Measurements from ENCODE around the gene CNMD. TPM values are rescaled to one million over a fixed set of nuclear protein-coding genes. Genes with fewer than 3 reads are reported as not detected.

The CNMD gene
- not detected in 2 replicates for total RNA-seq (2014; rRNA removed; shearing (Covaris generic))

GRCh38 chr13:52739468-52740071 lies at the start of gene CNMD:
TSS of gene CNMD (minus strand) at chr13:52739820. CDS start at chr13:52739701, 119 bp downstream.
- DNase-seq (ENCODE audit: low read depth) = no peak

- DNase-seq (ENCODE audit: low read depth) = no peak
Measured at GRCh38 chr13:52788011-52788410, 48.4 kb upstream of the CNMD start.

GRCh38 chr13:52787235-52787634 lies 47.6 kb upstream of the CNMD start:
- DNase-seq (ENCODE audit: low read depth) = no peak

GRCh38 chr13:52786766-52787165 lies 47.1 kb upstream of the CNMD start:
- DNase-seq (ENCODE audit: low read depth) = peak; percentile 33

GRCh38 chr13:52785739-52786138 lies 46.1 kb upstream of the CNMD start:
- no peak for DNase-seq (ENCODE audit: low read depth)

GRCh38 chr13:52784591-52785340 lies 45.1 kb upstream of the CNMD start:
- no peak for DNase-seq (ENCODE audit: low read depth)

- DNase-seq (ENCODE audit: low read depth) = no peak
Measured at GRCh38 chr13:52783943-52784342, 44.3 kb upstream of the CNMD start.

GRCh38 chr13:52782471-52783448 lies 43.1 kb upstream of the CNMD start:
- no peak for DNase-seq (ENCODE audit: low read depth)

- no peak for DNase-seq (ENCODE audit: low read depth)
Measured at GRCh38 chr13:52780611-52781010, 41.0 kb upstream of the CNMD start.

GRCh38 chr13:52780092-52780491 lies 40.5 kb upstream of the CNMD start:
- no peak for DNase-seq (ENCODE audit: low read depth)

GRCh38 chr13:52779103-52779502 lies 39.5 kb upstream of the CNMD start:
- DNase-seq (ENCODE audit: low read depth) = peak; percentile 55

GRCh38 chr13:52776726-52777125 lies 37.1 kb upstream of the CNMD start:
- no peak for DNase-seq (ENCODE audit: low read depth)

- DNase-seq (ENCODE audit: low read depth) = no peak
Measured at GRCh38 chr13:52775511-52775910, 35.9 kb upstream of the CNMD start.

GRCh38 chr13:52767949-52768516 lies 28.4 kb upstream of the CNMD start:
- DNase-seq (ENCODE audit: low read depth) = no peak

- DNase-seq (ENCODE audit: low read depth) = no peak
Measured at GRCh38 chr13:52765611-52766390, 26.2 kb upstream of the CNMD start.

GRCh38 chr13:52760077-52760476 lies 20.5 kb upstream of the CNMD start:
- DNase-seq (ENCODE audit: low read depth) = no peak

GRCh38 chr13:52758114-52758513 lies 18.5 kb upstream of the CNMD start:
- no peak for DNase-seq (ENCODE audit: low read depth)

- no peak for DNase-seq (ENCODE audit: low read depth)
Measured at GRCh38 chr13:52751196-52751595, 11.6 kb upstream of the CNMD start.

GRCh38 chr13:52750713-52751112 lies 11.1 kb upstream of the CNMD start:
- DNase-seq (ENCODE audit: low read depth) = no peak

GRCh38 chr13:52749419-52749818 lies 9.8 kb upstream of the CNMD start:
- no peak for DNase-seq (ENCODE audit: low read depth)

- no peak for DNase-seq (ENCODE audit: low read depth)
Measured at GRCh38 chr13:52746141-52746540, 6.5 kb upstream of the CNMD start.

Measured in RPMI7951 (cell line).